IMR-90 (cell line): ENCODE results near the gene CEP104. TPM values are rescaled to one million over a fixed set of nuclear protein-coding genes. Genes with fewer than 3 reads are reported as not detected.

Experiments used
- ATAC-seq: fragments of 200-7000 bp; cut with Tn5 transposase; 2 replicates; pipeline ENCODE4 v1.9.1; 2020; ENCODE audit warnings: low read depth, mild to moderate bottlenecking, moderate library complexity
- BruUV-seq: library from RNA; stranded (reverse); fragments of 400-500 nt; replicated peaks from 2 replicates; lab custom pipeline; 2021; lab: Mats Ljungman, UMichigan
- CTCF ChIA-PET: fragments of 300-600 bp; formaldehyde crosslinking; extraction: SDS; loops from one replicate; lab custom pipeline; 2021; ENCODE audit warnings: antibody characterized with exemption; lab: Yijun Ruan, JAX
- POLR2A ChIA-PET: fragments of 300-600 bp; sonication (Branson Sonifier 250); formaldehyde crosslinking; loops from one replicate; lab custom pipeline; 2022; ENCODE audit warnings: antibody characterized with exemption; ENCODE audit not compliant: unreplicated experiment; lab: Charles Lee
- DNase-seq: peaks from one replicate; pipeline ENCODE4 v3.0.0; 2013
- H2AFZ ChIP-seq: replicated peaks from 2 replicates; pipeline ENCODE3; 2013; ENCODE audit warnings: low read length, mild to moderate bottlenecking; ENCODE audit not compliant: poor library complexity
- H2AK5ac ChIP-seq: 2 replicates; pipeline ENCODE4 v1.6.1; 2013; ENCODE audit warnings: low read depth, low read length, inconsistent platforms
- H2AK9ac ChIP-seq: replicated peaks from 2 replicates; pipeline ENCODE3; 2013; ENCODE audit warnings: mild to moderate bottlenecking, low read depth, low read length, moderate library complexity; ENCODE audit not compliant: poor library complexity
- H2BK120ac ChIP-seq: 2 replicates; pipeline ENCODE4 v1.6.1; 2013; ENCODE audit warnings: low read depth, low read length, inconsistent platforms
- H2BK15ac ChIP-seq: 3 replicates; pipeline ENCODE4 v1.6.1; 2013; ENCODE audit warnings: low read depth, low read length, inconsistent platforms
- H2BK20ac ChIP-seq: 2 replicates; pipeline ENCODE4 v1.6.1; 2013; ENCODE audit warnings: low read depth, mild to moderate bottlenecking, inconsistent platforms, low read length, moderate library complexity
- H2BK5ac ChIP-seq: 2 replicates; pipeline ENCODE4 v1.6.1; 2013; ENCODE audit warnings: mild to moderate bottlenecking, low read depth, low read length, inconsistent platforms; ENCODE audit not compliant: poor library complexity, severe bottlenecking
- H3K14ac ChIP-seq: replicated peaks from 2 replicates; pipeline ENCODE4 v1.6.1; 2013; ENCODE audit warnings: low read depth, low read length, inconsistent platforms
- H3K18ac ChIP-seq: 2 replicates; pipeline ENCODE4 v1.6.1; 2013; ENCODE audit warnings: low read depth, low read length, control low read depth
- H3K23ac ChIP-seq: 2 replicates; pipeline ENCODE4 v1.6.1; 2013; ENCODE audit warnings: low read depth, low read length, inconsistent platforms
- H3K27ac ChIP-seq: 2 replicates; pipeline ENCODE4 v1.5.1; 2013; ENCODE audit warnings: mild to moderate bottlenecking, control low read depth, low read length; ENCODE audit not compliant: insufficient read depth
- H3K27me3 ChIP-seq: 2 replicates; pipeline ENCODE4 v1.6.1; 2013; ENCODE audit warnings: low read length; ENCODE audit not compliant: control insufficient read depth, insufficient read depth
- H3K36me3 ChIP-seq: 2 replicates; pipeline ENCODE4 v1.6.1; 2013; ENCODE audit warnings: low read length, mixed read lengths; ENCODE audit not compliant: control insufficient read depth, insufficient read depth
- H3K4ac ChIP-seq: 2 replicates; pipeline ENCODE4 v1.6.1; 2013; ENCODE audit warnings: low read depth, low read length, inconsistent platforms
- H3K4me1 ChIP-seq: 2 replicates; pipeline ENCODE4 v1.6.1; 2013; ENCODE audit warnings: low read length, mixed read lengths; ENCODE audit not compliant: control insufficient read depth, insufficient read depth
- H3K4me2 ChIP-seq: 2 replicates; pipeline ENCODE4 v1.6.1; 2013; ENCODE audit warnings: low read depth, mild to moderate bottlenecking, control low read depth, low read length, moderate library complexity
- H3K4me3 ChIP-seq: 2 replicates; pipeline ENCODE4 v1.5.1; 2013; ENCODE audit warnings: low read depth, mild to moderate bottlenecking, control low read depth, low read length, moderate library complexity; ENCODE audit not compliant: insufficient read depth
- H3K56ac ChIP-seq: 2 replicates; pipeline ENCODE4 v1.6.1; 2013; ENCODE audit warnings: low read length, inconsistent platforms; ENCODE audit not compliant: insufficient read depth; ENCODE audit errors: extremely low read depth
- H3K79me1 ChIP-seq, 2 experiments: 2 replicates each; pipeline ENCODE4 v1.6.1; 2013; ENCODE audit warnings: low read length in 2 of 2, inconsistent platforms in 1 of 2, low read depth in 1 of 2
- H3K9ac ChIP-seq: 2 replicates; pipeline ENCODE4 v1.6.1; 2013; ENCODE audit warnings: low read depth, low read length, control low read depth
- H3K9me1 ChIP-seq: 2 replicates; pipeline ENCODE4 v1.6.1; 2013; ENCODE audit warnings: low read length, inconsistent platforms; ENCODE audit not compliant: insufficient read depth
- H3K9me3 ChIP-seq: 2 replicates; pipeline ENCODE4 v1.6.1; 2013; ENCODE audit warnings: low read length; ENCODE audit not compliant: control insufficient read depth, insufficient read depth
- H4K20me1 ChIP-seq: 2 replicates; pipeline ENCODE4 v1.6.1; 2013; ENCODE audit warnings: low read length, inconsistent platforms; ENCODE audit not compliant: insufficient read depth
- H4K5ac ChIP-seq: 2 replicates; pipeline ENCODE4 v1.6.1; 2013; ENCODE audit warnings: mild to moderate bottlenecking, low read depth, low read length, control low read depth
- H4K8ac ChIP-seq, 2 experiments: 2 replicates each; pipeline ENCODE4 v1.6.1; 2013; ENCODE audit warnings: low read depth in 2 of 2, low read length in 2 of 2, control low read depth in 1 of 2, inconsistent platforms in 1 of 2
- H4K91ac ChIP-seq: 2 replicates; pipeline ENCODE4 v1.6.1; 2013; ENCODE audit warnings: low read depth, low read length, inconsistent platforms; ENCODE audit not compliant: insufficient read depth
- BHLHE40 ChIP-seq: fragments of 150-350 bp; IDR thresholded peaks from 2 replicates; pipeline ENCODE4 v1.6.1; 2016; ENCODE audit warnings: mild to moderate bottlenecking, low read depth, low read length
- CEBPB ChIP-seq: IDR thresholded peaks from 2 replicates; pipeline ENCODE4 v1.6.1; 2012; ENCODE audit warnings: low read depth, low read length, improper control_type of control experiment
- CHD1 ChIP-seq: IDR thresholded peaks from 2 replicates; pipeline ENCODE4 v1.6.1; 2012; ENCODE audit warnings: low read depth, low read length, improper control_type of control experiment
- CTCF ChIP-seq: conservative IDR thresholded peaks from 2 replicates; pipeline ENCODE4 v1.5.1; 2012; ENCODE audit warnings: mild to moderate bottlenecking, low read depth, low read length, improper control_type of control experiment
- FOS ChIP-seq: fragments of 150-350 bp; IDR thresholded peaks from 2 replicates; pipeline ENCODE4 v1.6.1; 2016; ENCODE audit warnings: low read depth, low read length
- MAFK ChIP-seq: IDR thresholded peaks from 2 replicates; pipeline ENCODE4 v1.6.1; 2012; ENCODE audit warnings: low read depth, low read length, improper control_type of control experiment
- MAZ ChIP-seq: IDR thresholded peaks from 2 replicates; pipeline ENCODE4 v1.6.1; 2012; ENCODE audit warnings: low read depth, mild to moderate bottlenecking, low read length, improper control_type of control experiment, moderate library complexity, borderline replicate concordance
- MXI1 ChIP-seq: IDR thresholded peaks from 2 replicates; pipeline ENCODE4 v1.6.1; 2012; ENCODE audit warnings: low read depth, mild to moderate bottlenecking, low read length, moderate library complexity, borderline replicate concordance
- NFE2L2 ChIP-seq: fragments of 150-350 bp; IDR thresholded peaks from 2 replicates; pipeline ENCODE4 v1.6.1; 2016; ENCODE audit warnings: low read depth, mild to moderate bottlenecking, low read length
- POLR2A ChIP-seq: IDR thresholded peaks from 2 replicates; pipeline ENCODE4 v1.6.1; 2012; ENCODE audit warnings: mild to moderate bottlenecking, low read depth, low read length
- RAD21 ChIP-seq: IDR thresholded peaks from 2 replicates; pipeline ENCODE4 v1.6.1; 2012; ENCODE audit warnings: low read length, improper control_type of control experiment
- RCOR1 ChIP-seq: IDR thresholded peaks from 2 replicates; pipeline ENCODE4 v1.6.1; 2012; ENCODE audit warnings: mild to moderate bottlenecking, low read length, improper control_type of control experiment; ENCODE audit not compliant: insufficient replicate concordance
- RFX5 ChIP-seq: IDR thresholded peaks from 2 replicates; pipeline ENCODE4 v1.8.0; 2012; ENCODE audit warnings: low read depth, mild to moderate bottlenecking, low read length, moderate library complexity
- SMC3 ChIP-seq: fragments of 150-350 bp; IDR thresholded peaks from 2 replicates; pipeline ENCODE4 v1.6.1; 2016; ENCODE audit warnings: low read depth, mild to moderate bottlenecking, antibody characterized with exemption, low read length, moderate library complexity
- WGBS, 2 experiments: methylation state at CpG; one replicate each; pipeline versions ENCODE4 v1.1.5 to v1.1.7; 2013; ENCODE audit warnings: missing lambda C conversion rate in 2 of 2; ENCODE audit not compliant: insufficient read length in 1 of 2; ENCODE audit errors: extremely low coverage in 2 of 2; 5-methylcytosine and 5-hydroxymethylcytosine counted together
- dilution Hi-C: fragments of 300-500 bp; cut with HindIII; formaldehyde crosslinking; loops from one replicate; pipeline ENCODE4 v1.14.3; 2018; ENCODE audit warnings: low sequenced_read_pairs; ENCODE audit not compliant: unreplicated experiment
- in situ Hi-C: fragments of 300-500 bp; cut with MboI; formaldehyde crosslinking; loops from 3 replicates; pipeline ENCODE4 v1.14.3; 2019; ENCODE audit warnings: low sequenced_read_pairs, inconsistent platforms, mixed read lengths
- intact Hi-C: fragments of 100-400 bp; cut with micrococcal nuclease; formaldehyde crosslinking; loops from 2 replicates; pipeline ENCODE4 v1.10.0; 2022
- polyA plus RNA-seq, 3 experiments: library from polyadenylated mRNA; depleted of rRNA; stranded (reverse); fragments of >200 nt; gene quantifications; 2 replicates each; pipeline ENCODE4 v1.2.3, GENCODE V29; 2012; ENCODE audit warnings: low replicate concordance in 1 of 3
- total RNA-seq: library from RNA; depleted of rRNA; stranded (reverse); fragments of >200 nt; gene quantifications from 2 replicates; pipeline ENCODE4 v1.2.3, GENCODE V29; 2012
- TF ChIP-seq, protein P1 (sequence below): fragments of 150-350 bp; IDR thresholded peaks from 2 replicates; pipeline ENCODE4 v1.6.1; 2017; ENCODE audit warnings: mild to moderate bottlenecking, antibody characterized with exemption, low read length, low read depth
- TF ChIP-seq, protein P2 (sequence below): fragments of 150-350 bp; IDR thresholded peaks from 2 replicates; pipeline ENCODE4 v1.6.1; 2016; ENCODE audit warnings: low read depth, mild to moderate bottlenecking, low read length, moderate library complexity, borderline replicate concordance

The CEP104 gene
- total and polyA plus RNA-seq, 2 of the 4 experiments (the other 2 are of a cell fraction): 14.3 to 17.5 TPM

- DNase-seq: no peak
- no peak overlapping the region for H2BK120ac ChIP-seq
- H3K4me2 ChIP-seq: no peak overlapping the region
- ATAC-seq: no peak
- H2BK5ac ChIP-seq: no peak overlapping the region
- dilution Hi-C loops: no loop called here
- no peak overlapping the region for H3K14ac ChIP-seq
- H2BK15ac ChIP-seq: no peak overlapping the region
- no peaks in the 10 kb centered on the region for H3K27me3 ChIP-seq
- H3K27ac ChIP-seq: no peak overlapping the region
- H4K8ac ChIP-seq: no peak overlapping the region
- no peaks in the 10 kb centered on the region; the same call in 1 of the 2 replicates for H3K9me1 ChIP-seq
- no peak overlapping the region for H4K5ac ChIP-seq
- H3K79me1 ChIP-seq: peaks cover 19 to 61% of the 10 kb centered on the region in 2 experiments
- H3K4ac ChIP-seq: no peak overlapping the region
- WGBS, 2 experiments: 92% methylated on average over 4 of the region's 12 CpGs; no CpG with 5 or more reads in 1 of the 2 experiments
- TF ChIP-seq RAD21 (no peak), BHLHE40 (no peak), CEBPB (no peak), RCOR1 (no peak), FOS (no peak), CTCF (no peak), NFE2L2 (no peak), SMC3 (no peak), MAFK (no peak), MAZ (no peak), CHD1 (no peak), RFX5 (no peak), POLR2A (no peak), MXI1 (no peak)
- TF ChIP-seq, protein P1, sequence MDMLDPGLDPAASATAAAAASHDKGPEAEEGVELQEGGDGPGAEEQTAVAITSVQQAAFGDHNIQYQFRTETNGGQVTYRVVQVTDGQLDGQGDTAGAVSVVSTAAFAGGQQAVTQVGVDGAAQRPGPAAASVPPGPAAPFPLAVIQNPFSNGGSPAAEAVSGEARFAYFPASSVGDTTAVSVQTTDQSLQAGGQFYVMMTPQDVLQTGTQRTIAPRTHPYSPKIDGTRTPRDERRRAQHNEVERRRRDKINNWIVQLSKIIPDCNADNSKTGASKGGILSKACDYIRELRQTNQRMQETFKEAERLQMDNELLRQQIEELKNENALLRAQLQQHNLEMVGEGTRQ: no peak
- TF ChIP-seq, protein P2, sequence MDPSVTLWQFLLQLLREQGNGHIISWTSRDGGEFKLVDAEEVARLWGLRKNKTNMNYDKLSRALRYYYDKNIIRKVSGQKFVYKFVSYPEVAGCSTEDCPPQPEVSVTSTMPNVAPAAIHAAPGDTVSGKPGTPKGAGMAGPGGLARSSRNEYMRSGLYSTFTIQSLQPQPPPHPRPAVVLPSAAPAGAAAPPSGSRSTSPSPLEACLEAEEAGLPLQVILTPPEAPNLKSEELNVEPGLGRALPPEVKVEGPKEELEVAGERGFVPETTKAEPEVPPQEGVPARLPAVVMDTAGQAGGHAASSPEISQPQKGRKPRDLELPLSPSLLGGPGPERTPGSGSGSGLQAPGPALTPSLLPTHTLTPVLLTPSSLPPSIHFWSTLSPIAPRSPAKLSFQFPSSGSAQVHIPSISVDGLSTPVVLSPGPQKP: no peak
- H2BK20ac ChIP-seq: no peak overlapping the region
- peaks cover 70% of the 10 kb centered on the region for H4K20me1 ChIP-seq
- H2AK9ac ChIP-seq: no peak overlapping the region
- H3K56ac ChIP-seq: no peak overlapping the region
- BruUV-seq: no TSS peak
- H2AFZ ChIP-seq: peak overlapping the region; percentile 32
- H3K36me3 ChIP-seq: peaks cover 37% of the 10 kb centered on the region
- POLR2A ChIA-PET: no interaction called here
- in situ Hi-C loops: no loop called here
- no peak overlapping the region for H3K18ac ChIP-seq
- no peak overlapping the region for H2AK5ac ChIP-seq
- no peaks in the 10 kb centered on the region for H3K9me3 ChIP-seq
- CTCF ChIA-PET: no interaction called here
- H3K9ac ChIP-seq: no peak overlapping the region
- H3K4me1 ChIP-seq: peaks cover 7% of the 10 kb centered on the region; the same call in 1 of the 2 replicates
- H3K23ac ChIP-seq: no peak overlapping the region
- intact Hi-C loops: no loop called here
- H3K4me3 ChIP-seq: no peak overlapping the region
- H4K91ac ChIP-seq: no peak overlapping the region
These were observed 66.5 kb downstream of the CEP104 start for GRCh38 chr1:3790500-3790923.
